HepG2 (cell line): ENCODE results near the gene SMIM36. TPM values are rescaled to one million over a fixed set of nuclear protein-coding genes. Genes with fewer than 3 reads are reported as not detected.
A peak's percentile ranks its signal among the peaks of the same experiment; 100 is the strongest.

Source experiments
- DPF2 ChIP-seq: sonication (generic); formaldehyde crosslinking; IDR thresholded peaks from 2 replicates; pipeline ENCODE4 v1.4.0; 2020; ENCODE audit warnings: mild to moderate bottlenecking, low read depth, missing genetic modification reagents, borderline replicate concordance
- ELF4 ChIP-seq: sonication (generic); formaldehyde crosslinking; IDR thresholded peaks from 2 replicates; pipeline ENCODE4 v1.5.0; 2020; ENCODE audit warnings: missing genetic modification reagents, mild to moderate bottlenecking, moderate library complexity, borderline replicate concordance
- GABPA ChIP-seq, 2 experiments: IDR thresholded peaks; 2 replicates each; pipeline ENCODE4 v1.6.1; 2011 to 2016; ENCODE audit warnings: low read depth in 2 of 2, low read length in 1 of 2, missing biosample characterization in 1 of 2, missing genetic modification characterization in 1 of 2
- HNF1A ChIP-seq, 2 experiments: sonication (generic) in 1 of 2; formaldehyde crosslinking in 1 of 2; IDR thresholded peaks; 2 replicates each; pipeline versions ENCODE4 v1.4.0 to v1.6.1; 2016 to 2020; ENCODE audit warnings: borderline replicate concordance in 1 of 2, low read depth in 1 of 2, mild to moderate bottlenecking in 1 of 2, missing genetic modification reagents in 1 of 2
- HOXD1 ChIP-seq: sonication (generic); formaldehyde crosslinking; IDR thresholded peaks from 2 replicates; pipeline ENCODE4 v1.5.0; 2020; ENCODE audit warnings: missing genetic modification reagents
- JDP2 ChIP-seq: sonication (generic); formaldehyde crosslinking; IDR thresholded peaks from 2 replicates; pipeline ENCODE4 v1.8.1; 2022; ENCODE audit warnings: missing genetic modification reagents, borderline replicate concordance
- KDM1A ChIP-seq: IDR thresholded peaks from 2 replicates; pipeline ENCODE4 v1.6.1; 2016; ENCODE audit warnings: missing compliant biosample characterization
- KLF15 ChIP-seq: sonication (generic); formaldehyde crosslinking; IDR thresholded peaks from 2 replicates; pipeline ENCODE4 v1.8.1; 2023; ENCODE audit warnings: borderline replicate concordance, mild to moderate bottlenecking, inconsistent platforms, missing genetic modification reagents, mixed read lengths
- NFYC ChIP-seq: IDR thresholded peaks from 2 replicates; pipeline ENCODE4 v1.6.1; 2016; ENCODE audit warnings: missing genetic modification reagents, missing compliant biosample characterization
- PLRG1 ChIP-seq: fragments of 450-650 bp; conservative IDR thresholded peaks from 2 replicates; pipeline ENCODE4 v1.6.1; 2016
- POGZ ChIP-seq: sonication (generic); formaldehyde crosslinking; IDR thresholded peaks from 2 replicates; pipeline ENCODE4 v1.4.0; 2020; ENCODE audit warnings: mild to moderate bottlenecking, missing genetic modification reagents
- RCOR2 ChIP-seq: IDR thresholded peaks from 2 replicates; pipeline ENCODE4 v1.6.1; 2016; ENCODE audit warnings: missing biosample characterization, missing genetic modification reagents
- SMAD9 ChIP-seq: sonication (generic); formaldehyde crosslinking; IDR thresholded peaks from 2 replicates; pipeline ENCODE4 v1.5.1; 2020; ENCODE audit warnings: mild to moderate bottlenecking, missing genetic modification reagents
- SMARCE1 ChIP-seq: fragments of 450-650 bp; IDR thresholded peaks from 2 replicates; pipeline ENCODE4 v1.6.1; 2017; ENCODE audit warnings: borderline replicate concordance
- TP53 ChIP-seq: sonication (generic); formaldehyde crosslinking; conservative IDR thresholded peaks from 2 replicates; pipeline ENCODE4 v1.4.0; 2020; ENCODE audit warnings: missing genetic modification reagents
- XRCC5 ChIP-seq: fragments of 200-400 bp; formaldehyde crosslinking; optimal IDR thresholded peaks from 2 replicates; pipeline ENCODE3; 2017; ENCODE audit warnings: mild to moderate bottlenecking, low read length
- ZC3H13 ChIP-seq: sonication (generic); formaldehyde crosslinking; IDR thresholded peaks from 2 replicates; pipeline ENCODE4 v1.8.1; 2023; ENCODE audit warnings: mild to moderate bottlenecking, missing genetic modification reagents, moderate library complexity
- ZFP37 ChIP-seq: sonication (generic); formaldehyde crosslinking; IDR thresholded peaks from 2 replicates; pipeline ENCODE4 v1.4.0; 2020; ENCODE audit warnings: missing genetic modification reagents, borderline replicate concordance
- ZIK1 ChIP-seq: sonication (generic); formaldehyde crosslinking; IDR thresholded peaks from 2 replicates; pipeline ENCODE4 v1.5.0; 2020; ENCODE audit warnings: mild to moderate bottlenecking, low read depth, missing genetic modification reagents, borderline replicate concordance
- ZNF431 ChIP-seq: sonication (generic); formaldehyde crosslinking; IDR thresholded peaks from 2 replicates; pipeline ENCODE4 v1.9.0; 2022; ENCODE audit warnings: missing genetic modification reagents, low read depth, mild to moderate bottlenecking, borderline replicate concordance
- ZNF773 ChIP-seq: sonication (generic); formaldehyde crosslinking; IDR thresholded peaks from 2 replicates; pipeline ENCODE4 v1.4.0; 2020; ENCODE audit warnings: missing genetic modification reagents, borderline replicate concordance
- ZSCAN22 ChIP-seq: sonication (generic); formaldehyde crosslinking; IDR thresholded peaks from 2 replicates; pipeline ENCODE4 v1.4.0; 2020; ENCODE audit warnings: mild to moderate bottlenecking, missing genetic modification reagents
- polyA plus RNA-seq, 8 experiments: library from polyadenylated mRNA; depleted of rRNA in 3 of 8; stranded (reverse) in 7 of 8; unstranded in 1 of 8; fragments of >200 nt; fragmentation: Illumina TruSeq in 4 of 8; extraction: Trizol in 4 of 8; gene quantifications; 2 replicates each; pipeline versions ENCODE4 v1.2.1 to v1.2.3, GENCODE V29; 2011 to 2016; ENCODE audit warnings: low read depth in 4 of 8, missing spikeins in 1 of 8, mixed read lengths in 1 of 8; ENCODE audit not compliant: insufficient read depth in 1 of 8
- total RNA-seq, 5 experiments: library from RNA; depleted of rRNA; stranded (reverse); fragments of >200 nt; fragmentation: Illumina TruSeq; extraction: Trizol; gene quantifications; 2 replicates each; pipeline ENCODE4 v1.2.3, GENCODE V29; 2016; ENCODE audit warnings: low read depth in 1 of 5
- TF ChIP-seq, protein P1 (sequence below): sonication (generic); formaldehyde crosslinking; IDR thresholded peaks from 2 replicates; pipeline ENCODE4 v1.4.0; 2020; ENCODE audit warnings: missing genetic modification reagents, mild to moderate bottlenecking, borderline replicate concordance

SMIM36 gene
- total and polyA plus RNA-seq, 2 of the 13 experiments (the other 11 are each of a cell fraction or from before 2014, with no cell fraction given) = not detected

- TF ChIP-seq HNF1A (IDR thresholded peaks at IDR 0.05; ENCODE audit: low read depth) (no peak), HNF1A (CRISPR knock-in tag; IDR thresholded peaks at IDR 0.05; ENCODE audit: borderline replicate concordance) (no peak), TP53 (CRISPR knock-in tag) (no peak; the same call in 1 of the 2 replicates), ELF4 (CRISPR knock-in tag) (no peak), DPF2 (CRISPR knock-in tag) (no peak), ZNF431 (CRISPR knock-in tag) (no peak), POGZ (peak; percentile 65), ZFP37 (no peak), HOXD1 (CRISPR knock-in tag) (no peak), ZNF773 (no peak; the same call in 1 of the 2 replicates), ZIK1 (CRISPR knock-in tag) (0 out of 2 replicates have a peak, but pooled peaks have one; percentile 27), ZC3H13 (CRISPR knock-in tag) (no peak; the same call in 1 of the 2 replicates), RCOR2 (CRISPR knock-in tag) (no peak), SMAD9 (CRISPR knock-in tag) (0 out of 2 replicates have a peak, but pooled peaks have one; percentile 76), ZSCAN22 (CRISPR knock-in tag) (no peak; the same call in 1 of the 2 replicates), GABPA (IDR thresholded peaks at IDR 0.05; ENCODE audit: low read depth, low read length) (no peak), GABPA (CRISPR knock-in tag; IDR thresholded peaks at IDR 0.05; ENCODE audit: low read depth) (no peak), KLF15 (CRISPR knock-in tag) (no peak), NFYC (CRISPR knock-in tag) (no peak), SMARCE1 (no peak), PLRG1 (no peak), XRCC5 (peak; percentile 13), KDM1A (CRISPR knock-in tag) (no peak), JDP2 (CRISPR knock-in tag) (no peak)
- TF ChIP-seq, protein P1, sequence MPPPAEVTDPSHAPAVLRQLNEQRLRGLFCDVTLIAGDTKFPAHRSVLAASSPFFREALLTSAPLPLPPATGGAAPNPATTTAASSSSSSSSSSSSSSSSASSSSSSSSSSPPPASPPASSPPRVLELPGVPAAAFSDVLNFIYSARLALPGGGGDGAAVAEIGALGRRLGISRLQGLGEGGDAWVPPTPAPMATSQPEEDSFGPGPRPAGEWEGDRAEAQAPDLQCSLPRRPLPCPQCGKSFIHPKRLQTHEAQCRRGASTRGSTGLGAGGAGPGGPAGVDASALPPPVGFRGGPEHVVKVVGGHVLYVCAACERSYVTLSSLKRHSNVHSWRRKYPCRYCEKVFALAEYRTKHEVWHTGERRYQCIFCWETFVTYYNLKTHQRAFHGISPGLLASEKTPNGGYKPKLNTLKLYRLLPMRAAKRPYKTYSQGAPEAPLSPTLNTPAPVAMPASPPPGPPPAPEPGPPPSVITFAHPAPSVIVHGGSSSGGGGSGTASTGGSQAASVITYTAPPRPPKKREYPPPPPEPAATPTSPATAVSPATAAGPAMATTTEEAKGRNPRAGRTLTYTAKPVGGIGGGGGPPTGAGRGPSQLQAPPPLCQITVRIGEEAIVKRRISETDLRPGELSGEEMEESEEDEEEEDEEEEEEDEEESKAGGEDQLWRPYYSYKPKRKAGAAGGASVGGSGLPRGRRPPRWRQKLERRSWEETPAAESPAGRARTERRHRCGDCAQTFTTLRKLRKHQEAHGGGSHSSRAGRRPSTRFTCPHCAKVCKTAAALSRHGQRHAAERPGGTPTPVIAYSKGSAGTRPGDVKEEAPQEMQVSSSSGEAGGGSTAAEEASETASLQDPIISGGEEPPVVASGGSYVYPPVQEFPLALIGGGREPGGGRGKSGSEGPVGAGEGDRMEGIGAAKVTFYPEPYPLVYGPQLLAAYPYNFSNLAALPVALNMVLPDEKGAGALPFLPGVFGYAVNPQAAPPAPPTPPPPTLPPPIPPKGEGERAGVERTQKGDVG (CRISPR knock-in tag) = peak; percentile 94
Observed at GRCh38 chr17:55421179-55421934, 89.9 kb downstream of the SMIM36 start, which contains the start of gene MMD (continued).
